PC-9 (cell line): ENCODE data around the gene HUS1. TPM values are rescaled to one million over a fixed set of nuclear protein-coding genes. Genes with fewer than 3 reads are reported as not detected.

ENCODE experiments used
- BruUV-seq: library from RNA; stranded (reverse); fragments of 400-500 nt; replicated peaks from 2 replicates; lab custom pipeline; 2021; lab: Mats Ljungman, UMichigan
- CTCF ChIA-PET: fragments of 300-600 bp; sonication (Branson Sonifier 250); formaldehyde crosslinking; loops from one replicate; lab custom pipeline; 2022; ENCODE audit warnings: antibody characterized with exemption; lab: Charles Lee
- POLR2A ChIA-PET: fragments of 300-600 bp; sonication (Branson Sonifier 250); formaldehyde crosslinking; loops from one replicate; lab custom pipeline; 2022; ENCODE audit warnings: antibody characterized with exemption; ENCODE audit not compliant: unreplicated experiment; lab: Charles Lee
- DNase-seq, 2 experiments: peaks; one replicate each; pipeline versions ENCODE4 v3.0.0 to v3.0.0-alpha.2; 2015 to 2022; ENCODE audit warnings: mixed read lengths in 1 of 2
- H2AFZ ChIP-seq: fragments of 200-600 bp; sonication (generic); 2 replicates; pipeline ENCODE4 v1.8.1; 2017; ENCODE audit warnings: antibody characterized with exemption
- H3F3A ChIP-seq: fragments of 200-600 bp; sonication (generic); 2 replicates; pipeline ENCODE4 v1.8.1; 2017; ENCODE audit warnings: antibody characterized with exemption, mild to moderate bottlenecking, low read depth; ENCODE audit not compliant: insufficient read depth
- H3K27ac ChIP-seq: fragments of 200-600 bp; sonication (generic); 2 replicates; pipeline ENCODE4 v1.6.1; 2016; ENCODE audit warnings: mixed run types
- H3K27me3 ChIP-seq: fragments of 200-600 bp; sonication (generic); 2 replicates; pipeline ENCODE4 v1.6.1; 2016; ENCODE audit warnings: low read depth, mixed run types; ENCODE audit not compliant: insufficient read depth
- H3K36me3 ChIP-seq: fragments of 200-600 bp; sonication (generic); 2 replicates; pipeline ENCODE4 v1.6.1; 2016; ENCODE audit warnings: low read depth, mixed run types
- H3K4me1 ChIP-seq: fragments of 200-600 bp; sonication (generic); replicated peaks from 2 replicates; pipeline ENCODE4 v1.6.1; 2016; ENCODE audit warnings: mixed run types; ENCODE audit not compliant: insufficient read depth
- H3K4me2 ChIP-seq: fragments of 200-600 bp; sonication (generic); 2 replicates; pipeline ENCODE4 v1.6.1; 2017; ENCODE audit warnings: mixed run types
- H3K4me3 ChIP-seq: fragments of 200-600 bp; sonication (generic); 2 replicates; pipeline ENCODE4 v1.6.1; 2016; ENCODE audit warnings: mixed run types
- H3K79me2 ChIP-seq: fragments of 200-600 bp; sonication (generic); 2 replicates; pipeline ENCODE4 v1.6.1; 2017; ENCODE audit warnings: low read depth, mixed run types
- H3K9me2 ChIP-seq: fragments of 200-600 bp; sonication (generic); 2 replicates; pipeline ENCODE4 v1.8.1; 2017; ENCODE audit warnings: mild to moderate bottlenecking; ENCODE audit not compliant: insufficient read depth
- H3K9me3 ChIP-seq: fragments of 200-600 bp; sonication (generic); 2 replicates; pipeline ENCODE4 v1.8.1; 2016; ENCODE audit warnings: low read depth; ENCODE audit not compliant: insufficient read depth
- H4K20me1 ChIP-seq: fragments of 200-600 bp; sonication (generic); 2 replicates; pipeline ENCODE4 v1.8.1; 2017; ENCODE audit not compliant: insufficient read depth
- EZH2 ChIP-seq: fragments of 200-600 bp; sonication (generic); IDR thresholded peaks from 2 replicates; pipeline ENCODE4 v1.8.0; 2017; ENCODE audit warnings: antibody characterized with exemption, low read depth
- intact Hi-C: fragments of 100-400 bp; cut with micrococcal nuclease; formaldehyde crosslinking; loops from one replicate; pipeline ENCODE4 v1.10.0; 2022; ENCODE audit not compliant: unreplicated experiment
- total RNA-seq: library from RNA; stranded (reverse); gene quantifications from 2 replicates; pipeline ENCODE4 v1.2.3, GENCODE V29; 2021
- TF ChIP-seq, protein P1 (sequence below): fragments of 200-600 bp; sonication (generic); conservative IDR thresholded peaks from 2 replicates; pipeline ENCODE4 v1.6.1; 2017; ENCODE audit warnings: mixed run types, antibody characterized with exemption, mild to moderate bottlenecking, moderate library complexity

The HUS1 gene
- total RNA-seq, 1 experiment from 2014 or later, result 43.5 TPM

DNA sequence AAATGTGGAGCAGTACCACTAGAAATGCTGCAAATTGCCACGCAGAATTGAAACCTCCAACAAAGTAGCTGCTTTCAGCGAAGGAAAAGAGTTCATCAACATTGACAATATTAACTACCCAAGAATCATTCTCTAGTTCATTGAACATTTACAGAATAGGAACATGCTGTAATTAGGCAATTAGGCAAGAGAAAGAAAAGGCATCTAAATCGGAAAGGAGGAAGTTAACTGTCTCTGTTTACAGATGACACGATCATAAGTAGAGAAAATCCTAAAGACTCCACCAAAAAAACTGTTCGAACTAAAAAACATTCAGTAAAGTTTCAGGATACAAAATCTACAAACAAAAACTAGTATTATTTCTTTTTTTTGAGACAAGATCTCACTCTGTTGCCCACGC is 22.3 kb downstream of the HUS1 start:
- POLR2A ChIA-PET, result interaction anchor here (0.7 kb wide), 1 partner anchor 761 kb away, joined by 4 read pairs; no protein-coding TSS in a partner anchor

GRCh38 chr7:47956220-47956619 is 23.2 kb downstream of the HUS1 start:
- Histone ChIP-seq H3F3A (peaks cover 16% of the 10 kb centered on the region), H4K20me1 (no peaks in the 10 kb centered on the region), H3K36me3 (peaks cover 18% of the 10 kb centered on the region; the same call in 1 of the 2 replicates), H3K27ac (no peak overlapping the region), H3K4me2 (no peak overlapping the region), H3K4me3 (no peak overlapping the region), H3K9me3 (no peaks in the 10 kb centered on the region), H3K27me3 (no peaks in the 10 kb centered on the region), H3K9me2 (no peaks in the 10 kb centered on the region), H2AFZ (no peak overlapping the region), H3K4me1 (peaks cover 10% of the 10 kb centered on the region), H3K79me2 (no peaks in the 10 kb centered on the region)
- intact Hi-C loops, result no loop called here
- DNase-seq, result no peak
- no peak for TF ChIP-seq EZH2
- TF ChIP-seq, protein P1, sequence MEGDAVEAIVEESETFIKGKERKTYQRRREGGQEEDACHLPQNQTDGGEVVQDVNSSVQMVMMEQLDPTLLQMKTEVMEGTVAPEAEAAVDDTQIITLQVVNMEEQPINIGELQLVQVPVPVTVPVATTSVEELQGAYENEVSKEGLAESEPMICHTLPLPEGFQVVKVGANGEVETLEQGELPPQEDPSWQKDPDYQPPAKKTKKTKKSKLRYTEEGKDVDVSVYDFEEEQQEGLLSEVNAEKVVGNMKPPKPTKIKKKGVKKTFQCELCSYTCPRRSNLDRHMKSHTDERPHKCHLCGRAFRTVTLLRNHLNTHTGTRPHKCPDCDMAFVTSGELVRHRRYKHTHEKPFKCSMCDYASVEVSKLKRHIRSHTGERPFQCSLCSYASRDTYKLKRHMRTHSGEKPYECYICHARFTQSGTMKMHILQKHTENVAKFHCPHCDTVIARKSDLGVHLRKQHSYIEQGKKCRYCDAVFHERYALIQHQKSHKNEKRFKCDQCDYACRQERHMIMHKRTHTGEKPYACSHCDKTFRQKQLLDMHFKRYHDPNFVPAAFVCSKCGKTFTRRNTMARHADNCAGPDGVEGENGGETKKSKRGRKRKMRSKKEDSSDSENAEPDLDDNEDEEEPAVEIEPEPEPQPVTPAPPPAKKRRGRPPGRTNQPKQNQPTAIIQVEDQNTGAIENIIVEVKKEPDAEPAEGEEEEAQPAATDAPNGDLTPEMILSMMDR, result no peak
- no TSS peak for BruUV-seq
- POLR2A ChIA-PET, result no interaction called here
- CTCF ChIA-PET, result no interaction called here

More for the DNA sequence above, 22.3 kb downstream of the HUS1 start:
- no peaks in the 10 kb centered on the region for H3K79me2 ChIP-seq
- no peak for DNase-seq
- CTCF ChIA-PET, result no interaction called here
- no TSS peak for BruUV-seq
- H3K9me2 ChIP-seq, result no peaks in the 10 kb centered on the region
- H3K4me3 ChIP-seq, result no peak overlapping the region
- H4K20me1 ChIP-seq, result no peaks in the 10 kb centered on the region
- H3K4me1 ChIP-seq, result peaks cover under 1% of the 10 kb centered on the region
- TF ChIP-seq, protein P1, result no peak
- TF ChIP-seq EZH2, result no peak
- no peak overlapping the region for H3K27ac ChIP-seq
- no peaks in the 10 kb centered on the region for H3K9me3 ChIP-seq
- intact Hi-C loops, result no loop called here
- H3K27me3 ChIP-seq, result no peaks in the 10 kb centered on the region
- peaks cover 7% of the 10 kb centered on the region for H3F3A ChIP-seq
- no peak overlapping the region for H2AFZ ChIP-seq
- peaks cover 25% of the 10 kb centered on the region for H3K36me3 ChIP-seq
- H3K4me2 ChIP-seq, result no peak overlapping the region

- intact Hi-C loops, result no loop called here
- H4K20me1 ChIP-seq, result no peaks in the 10 kb centered on the region
- POLR2A ChIA-PET, result no interaction called here
- peaks cover 26% of the 10 kb centered on the region for H3K4me1 ChIP-seq
- no peak for TF ChIP-seq EZH2
- TF ChIP-seq, protein P1, result no peak
- no peaks in the 10 kb centered on the region for H3K9me3 ChIP-seq
- CTCF ChIA-PET, result no interaction called here
- no peaks in the 10 kb centered on the region for H3K27me3 ChIP-seq
- DNase-seq, result no peak
- no peak overlapping the region for H3K4me2 ChIP-seq
- H2AFZ ChIP-seq, result no peak overlapping the region
- H3K9me2 ChIP-seq, result no peaks in the 10 kb centered on the region
- BruUV-seq, result no TSS peak
- H3K79me2 ChIP-seq, result no peaks in the 10 kb centered on the region
- H3K4me3 ChIP-seq, result no peak overlapping the region
- H3F3A ChIP-seq, result peaks cover 26% of the 10 kb centered on the region
- H3K36me3 ChIP-seq, result 0 out of 2 replicates have a peak, but pooled peaks cover 13% of the 10 kb centered on the region
- H3K27ac ChIP-seq, result no peak overlapping the region
These were observed 25.0 kb downstream of the HUS1 start for GRCh38 chr7:47954231-47954911.
